NCI-H187 treated with DMSO at 0.1 percent for 48 hours (cell line): ENCODE data around the gene SPRING1.

Source experiments
- DNase-seq: peaks from one replicate; lab custom pipeline; 2025; lab: John Stamatoyannopoulos, UW

SPRING1 gene

DNA sequence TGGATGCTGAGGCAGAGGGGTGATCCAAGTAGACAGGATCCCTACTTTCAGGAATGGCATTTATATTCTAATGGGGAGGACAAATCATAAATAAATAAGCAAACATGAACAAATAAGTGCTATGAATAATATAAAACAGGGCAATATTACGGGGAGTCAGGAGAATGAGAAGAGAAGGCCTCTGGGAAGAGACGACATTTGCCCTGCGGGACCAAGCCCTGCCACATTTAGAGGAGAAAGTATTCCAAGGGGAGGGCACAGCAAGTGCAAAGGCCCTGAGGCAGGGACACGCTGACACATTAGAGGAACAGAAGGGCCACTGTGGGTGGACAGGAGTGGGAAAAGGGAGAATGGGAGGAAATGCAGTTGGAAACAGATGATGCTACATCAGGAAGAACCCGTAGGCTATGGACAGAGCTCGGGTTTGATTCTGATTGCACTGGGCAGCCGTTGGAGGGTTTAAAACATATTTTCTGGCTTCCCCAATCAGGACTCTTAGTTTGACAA, 1.6 kb upstream of the SPRING1 start:
- DNase-seq: no peak

GRCh38 chr12:116736962-116737773, 701 bp downstream of the SPRING1 start:
- no peak for DNase-seq

GRCh38 chr12:116735951-116736599, 1.8 kb downstream of the SPRING1 start:
- DNase-seq: no peak

DNA sequence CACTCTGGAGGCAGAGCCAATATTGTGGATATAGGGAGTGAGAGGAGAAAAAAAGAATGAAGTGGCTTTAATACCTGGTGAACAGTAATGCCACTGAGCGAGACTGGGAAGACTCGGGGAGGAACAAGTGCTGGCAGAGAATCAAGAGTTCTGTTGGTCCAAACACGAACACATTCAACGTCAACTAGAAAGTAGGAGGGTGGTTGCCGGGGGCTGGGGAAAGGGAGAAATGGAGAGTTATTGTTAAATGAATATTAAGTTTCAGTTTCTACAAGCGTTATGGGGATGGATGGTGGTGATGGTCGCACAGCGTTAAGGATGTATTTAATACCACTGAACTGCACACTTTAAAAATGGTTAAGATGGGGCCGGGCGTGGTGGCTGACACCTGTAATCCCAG, 2.8 kb downstream of the SPRING1 start:
- no peak for DNase-seq

- DNase-seq: no peak
Measured at GRCh38 chr12:116734156-116734768, 3.6 kb downstream of the SPRING1 start.

DNA sequence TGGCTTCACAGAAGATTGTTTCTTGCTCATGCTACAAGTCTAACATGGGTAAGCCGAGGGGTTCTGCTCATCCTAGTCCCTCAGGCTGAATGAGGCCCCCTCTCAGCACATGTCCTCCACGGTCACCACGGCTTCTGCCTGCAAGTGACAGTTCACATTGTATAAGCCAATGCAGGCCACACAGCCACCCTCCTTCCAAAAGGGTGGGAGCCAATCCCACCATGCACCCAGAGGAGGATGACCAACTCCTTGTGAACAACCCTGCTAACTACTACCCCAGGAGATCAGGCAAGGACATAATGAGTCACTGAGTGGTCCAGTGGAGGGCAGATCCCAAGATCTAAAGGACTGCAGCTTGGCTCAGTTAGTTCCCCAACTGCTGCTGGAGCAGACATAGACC, 6.1 kb downstream of the SPRING1 start:
- no peak for DNase-seq

DNA sequence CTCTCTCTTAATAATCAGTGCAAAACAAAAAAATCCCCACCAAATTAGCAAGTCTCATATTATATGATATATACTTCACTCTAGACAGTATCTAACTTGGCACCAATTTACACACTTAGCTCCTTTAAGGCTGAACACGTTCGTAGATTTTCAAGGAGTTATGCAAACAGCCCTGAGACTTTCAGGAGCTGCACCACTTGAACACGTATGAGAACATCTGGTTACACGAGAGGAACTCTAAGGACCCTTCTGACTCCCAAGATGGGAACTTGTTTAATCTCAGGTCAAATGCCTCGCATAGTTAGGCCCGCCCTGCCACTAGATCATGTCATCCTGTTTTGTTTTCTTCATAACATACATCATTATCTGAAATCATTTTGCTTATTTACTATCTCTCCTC, 10.0 kb downstream of the SPRING1 start:
- no peak for DNase-seq

DNA sequence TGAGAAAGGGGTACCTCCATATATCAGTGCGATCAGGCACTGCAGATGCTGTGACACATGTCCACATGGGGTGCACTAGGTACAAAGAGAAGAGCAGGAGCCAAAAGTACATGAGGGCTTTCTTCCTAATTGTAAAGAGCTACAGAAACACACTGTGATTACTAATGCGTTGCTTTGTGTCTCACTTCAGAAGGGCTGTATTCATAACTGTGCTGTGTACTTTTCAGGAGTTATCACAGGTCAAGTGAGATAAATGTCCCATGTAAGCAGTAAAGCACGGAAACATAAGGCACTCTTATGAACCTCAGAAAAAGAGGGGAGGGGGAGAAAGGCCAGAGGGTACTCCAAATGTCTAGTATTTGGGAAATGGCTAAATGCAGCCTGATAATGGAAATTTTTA, 10.6 kb downstream of the SPRING1 start:
- no peak for DNase-seq

- no peak for DNase-seq
Measured at GRCh38 chr12:116726694-116727093, 11.2 kb downstream of the SPRING1 start.

GRCh38 chr12:116722245-116722644, 15.6 kb downstream of the SPRING1 start:
- no peak for DNase-seq

DNA sequence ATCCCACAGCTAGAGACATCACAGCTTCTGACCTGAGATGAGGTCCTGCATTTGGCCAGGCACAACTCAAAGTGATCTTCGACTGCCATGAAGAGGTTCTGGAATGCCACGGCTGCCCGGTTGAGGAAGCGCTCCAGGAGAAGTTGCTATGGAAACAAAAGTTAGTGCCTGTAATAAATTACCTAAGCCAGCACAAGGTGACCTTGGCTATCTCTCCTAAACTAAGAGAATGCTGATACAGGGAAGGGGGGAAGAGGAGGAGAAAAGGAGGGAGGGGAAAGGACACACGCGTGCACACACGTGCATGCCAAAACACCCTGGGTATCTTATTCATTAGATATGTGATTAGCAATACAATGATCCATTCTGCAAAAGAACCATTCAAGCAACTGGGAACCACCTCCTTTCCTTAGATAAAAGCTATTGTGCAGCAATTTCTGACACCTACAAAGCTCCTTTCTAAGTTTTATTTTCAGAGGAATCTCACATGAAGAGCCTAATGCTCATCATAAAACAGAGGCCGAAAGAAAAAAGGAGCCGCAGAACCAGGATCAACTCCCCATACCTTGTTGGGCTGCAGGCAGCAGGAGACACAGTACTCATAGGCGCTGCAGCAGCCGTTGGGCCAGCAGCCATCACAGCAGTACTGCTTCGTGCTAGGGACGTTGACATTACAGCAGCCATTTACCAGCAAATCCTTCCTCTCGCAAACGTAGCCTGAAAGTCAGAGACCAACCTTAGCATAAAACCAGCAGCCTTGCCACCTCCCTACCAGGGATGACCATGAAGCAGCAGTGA, 17.9 kb downstream of the SPRING1 start:
- no peak for DNase-seq

GRCh38 chr12:116718655-116719454, 19.0 kb downstream of the SPRING1 start:
- peak; percentile 94 for DNase-seq

DNA sequence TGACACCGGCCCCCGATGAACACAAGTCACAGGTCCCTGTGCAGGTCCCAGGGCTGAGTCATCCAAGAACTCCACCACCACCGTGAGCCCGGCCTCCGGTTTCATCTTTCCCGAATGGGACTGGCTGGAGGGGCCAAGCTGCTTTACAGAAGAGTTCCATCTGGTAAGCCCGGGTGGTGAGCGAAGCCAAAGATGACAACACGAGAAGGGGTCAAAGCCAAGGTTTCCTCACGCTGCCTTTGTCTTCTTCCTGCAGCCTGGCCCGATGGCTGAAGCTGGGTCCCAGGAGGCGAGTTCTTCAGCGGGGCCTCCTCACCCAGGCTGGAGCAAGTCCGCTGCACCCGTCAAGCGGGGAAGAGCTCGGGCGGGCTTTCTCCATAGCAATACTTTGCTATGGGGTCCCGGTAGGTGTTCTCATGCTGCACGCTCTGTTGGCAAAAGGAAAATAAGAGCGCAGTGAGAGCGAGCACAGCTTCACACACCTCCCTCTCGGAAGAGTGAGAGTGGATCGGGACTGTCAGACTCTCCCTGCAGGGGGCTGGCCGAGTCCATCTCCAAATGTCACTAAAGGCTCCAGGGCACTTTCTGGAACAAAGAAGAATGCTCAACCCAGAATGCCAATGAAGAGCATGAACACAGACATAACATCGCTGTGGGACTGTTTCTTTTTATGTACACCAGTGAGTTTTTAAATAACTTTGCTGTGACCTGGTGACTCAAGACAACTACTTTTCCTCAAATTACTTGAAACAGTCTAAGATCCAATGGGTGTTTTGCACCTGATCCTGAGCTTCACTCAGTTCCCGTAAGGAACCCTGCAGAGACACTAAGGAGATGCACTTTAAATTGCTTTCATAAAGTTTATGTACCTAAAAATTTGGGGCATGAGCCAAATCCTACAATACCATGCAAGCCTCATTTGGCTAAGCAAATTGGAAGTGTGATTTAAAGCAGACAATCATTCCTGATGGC, 20.1 kb downstream of the SPRING1 start:
- no peak for DNase-seq

DNA sequence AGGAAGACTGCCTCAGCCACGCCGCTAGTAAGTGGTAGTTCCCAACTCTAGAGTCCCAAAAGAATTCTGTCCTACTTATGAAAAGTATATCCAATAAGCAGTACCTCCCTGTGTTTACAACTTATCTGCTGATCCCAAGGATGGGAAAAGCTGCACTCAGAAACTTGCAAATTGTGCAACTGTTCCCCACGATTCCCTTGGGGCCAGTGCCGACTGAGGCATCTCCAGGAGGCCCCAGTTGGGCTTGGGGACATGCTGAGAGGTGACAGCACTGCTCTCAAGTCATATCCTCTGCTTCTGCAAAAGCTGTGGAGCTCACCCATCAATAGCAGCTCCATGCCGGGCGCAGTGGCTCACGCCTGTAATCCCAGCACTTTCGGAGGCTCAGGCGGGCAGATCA, 23.7 kb downstream of the SPRING1 start:
- DNase-seq: no peak

DNA sequence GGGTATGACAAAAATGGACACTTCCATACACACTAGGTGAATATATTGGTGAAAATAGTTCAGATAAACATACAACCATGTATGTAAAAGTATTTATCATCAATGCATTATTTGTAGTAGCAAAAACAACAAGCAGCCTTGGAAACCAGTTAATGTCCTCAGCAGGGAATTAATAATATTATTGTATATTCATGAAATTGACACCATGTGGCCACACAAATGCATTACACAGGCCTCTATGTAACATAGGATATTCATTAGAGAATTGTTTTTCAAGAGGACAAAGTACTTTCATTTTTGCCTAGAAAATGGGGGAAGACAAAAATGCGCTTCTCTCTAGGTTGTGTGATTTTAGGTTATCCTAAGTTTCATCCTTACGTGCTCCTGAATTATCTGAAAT, 24.3 kb downstream of the SPRING1 start:
- DNase-seq: no peak

GRCh38 chr12:116712458-116713303, 25.2 kb downstream of the SPRING1 start:
- peak; percentile 86 for DNase-seq

DNA sequence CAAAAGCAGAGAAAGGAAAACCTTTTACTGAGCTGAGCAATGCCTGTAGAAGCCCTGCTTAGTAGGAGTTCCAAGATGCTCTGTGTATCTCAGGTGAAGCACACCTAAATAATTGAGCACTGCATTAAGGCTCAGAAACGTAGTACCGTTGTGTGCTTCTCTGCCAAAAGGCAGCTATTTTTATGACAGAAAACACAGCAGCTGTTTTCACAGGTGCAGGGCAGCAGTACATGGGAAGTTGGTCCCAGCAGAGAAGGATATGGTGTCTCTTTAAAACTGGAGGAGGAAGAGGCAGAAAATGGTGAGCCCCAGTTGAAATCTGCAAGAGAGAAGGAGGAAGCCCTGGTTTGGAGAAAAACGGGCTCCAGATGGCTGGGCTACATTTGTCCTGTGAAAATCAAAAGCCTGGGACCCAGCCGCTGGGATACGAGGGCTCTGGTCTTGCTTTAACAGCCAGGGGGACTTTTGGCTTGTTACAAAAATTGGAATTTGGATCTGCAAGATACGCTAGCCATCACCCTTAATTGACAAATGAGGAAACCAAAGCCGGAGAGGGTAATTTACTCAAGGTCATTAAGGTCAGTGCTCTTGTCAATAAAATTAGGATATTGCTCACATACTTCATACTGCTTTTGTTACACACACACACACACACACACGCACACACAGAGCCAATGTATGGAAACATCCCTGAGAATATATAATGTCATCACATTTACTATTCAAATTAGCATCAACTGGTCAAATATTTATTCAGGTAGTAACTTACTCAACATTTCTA, 27.3 kb downstream of the SPRING1 start:
- DNase-seq: no peak

- DNase-seq: no peak
Measured at GRCh38 chr12:116709768-116710167, 28.1 kb downstream of the SPRING1 start.
